SK-N-SH treated with all-trans-retinoic acid at 6 μM for 48 hours (cell line): ENCODE data around the gene CDR2.

Experiments
- ATAC-seq: fragments of 200-7000 bp; cut with Tn5 transposase; 3 replicates; pipeline ENCODE4 v1.9.1; 2020; ENCODE audit warnings: mild to moderate bottlenecking, moderate library complexity
- ARNTL ChIP-seq: fragments of 450-650 bp; formaldehyde crosslinking; IDR thresholded peaks from 2 replicates; pipeline ENCODE4 v1.5.0; 2020; ENCODE audit warnings: low read depth, mild to moderate bottlenecking, moderate library complexity, borderline replicate concordance
- BACH2 ChIP-seq: fragments of 250-450 bp; sonication (Bioruptor Pico); IDR thresholded peaks from 2 replicates; pipeline ENCODE4 v1.9.0; 2021; ENCODE audit warnings: mild to moderate bottlenecking, borderline replicate concordance
- CSDC2 ChIP-seq: fragments of 250-450 bp; sonication (Bioruptor Pico); IDR thresholded peaks from 2 replicates; pipeline ENCODE4 v1.5.0; 2020; ENCODE audit warnings: mild to moderate bottlenecking, moderate library complexity
- ESRRG ChIP-seq: fragments of 250-450 bp; sonication (Bioruptor Pico); IDR thresholded peaks from 2 replicates; pipeline ENCODE4 v1.6.1; 2021; ENCODE audit warnings: mild to moderate bottlenecking
- GLIS3 ChIP-seq: fragments of 250-450 bp; sonication (Bioruptor Pico); IDR thresholded peaks from 2 replicates; pipeline ENCODE4 v1.5.0; 2020; ENCODE audit warnings: mild to moderate bottlenecking, moderate library complexity
- ISL1 ChIP-seq: fragments of 250-450 bp; sonication (Bioruptor Pico); IDR thresholded peaks from 2 replicates; pipeline ENCODE4 v2.1.2; 2022; ENCODE audit warnings: mild to moderate bottlenecking, moderate library complexity
- OSR1 ChIP-seq: fragments of 250-450 bp; sonication (Bioruptor Pico); IDR thresholded peaks from 2 replicates; pipeline ENCODE4 v1.8.0; 2022; ENCODE audit warnings: moderate library complexity, mild to moderate bottlenecking, inconsistent platforms
- PPARA ChIP-seq: fragments of 250-450 bp; sonication (Bioruptor Pico); IDR thresholded peaks from 2 replicates; pipeline ENCODE4 v1.5.0; 2020; ENCODE audit warnings: mild to moderate bottlenecking, borderline replicate concordance
- RARB ChIP-seq: fragments of 250-450 bp; sonication (Bioruptor Pico); IDR thresholded peaks from 2 replicates; pipeline ENCODE4 v1.8.0; 2021; ENCODE audit warnings: mild to moderate bottlenecking, moderate library complexity
- SNAI2 ChIP-seq: fragments of 250-450 bp; sonication (Bioruptor Pico); IDR thresholded peaks from 2 replicates; pipeline ENCODE4 v1.5.0; 2020; ENCODE audit warnings: mild to moderate bottlenecking, moderate library complexity
- TCF4 ChIP-seq: fragments of 250-450 bp; sonication (Bioruptor Pico); IDR thresholded peaks from 2 replicates; pipeline ENCODE4 v1.8.0; 2021; ENCODE audit warnings: mild to moderate bottlenecking, moderate library complexity, borderline replicate concordance
- TOX ChIP-seq: fragments of 250-450 bp; sonication (Bioruptor Pico); IDR thresholded peaks from 2 replicates; pipeline ENCODE4 v1.8.0; 2021; ENCODE audit warnings: mild to moderate bottlenecking, moderate library complexity, borderline replicate concordance
- ZFP30 ChIP-seq: fragments of 450-650 bp; formaldehyde crosslinking; IDR thresholded peaks from 2 replicates; pipeline ENCODE4 v1.5.0; 2022; ENCODE audit warnings: mild to moderate bottlenecking, moderate library complexity
- ZNF565 ChIP-seq: fragments of 450-650 bp; formaldehyde crosslinking; conservative IDR thresholded peaks from 2 replicates; pipeline ENCODE4 v1.5.0; 2020; ENCODE audit warnings: low read depth, mild to moderate bottlenecking, moderate library complexity
- ZNF70 ChIP-seq: fragments of 450-650 bp; formaldehyde crosslinking; IDR thresholded peaks from 2 replicates; pipeline ENCODE4 v1.5.0; 2020; ENCODE audit warnings: mild to moderate bottlenecking, moderate library complexity
- TF ChIP-seq, protein P1 (sequence below): fragments of 250-450 bp; sonication (Bioruptor Pico); IDR thresholded peaks from 2 replicates; pipeline ENCODE4 v1.8.0; 2021; ENCODE audit warnings: low read depth, mild to moderate bottlenecking, moderate library complexity, borderline replicate concordance
- TF ChIP-seq, protein P2 (sequence below): fragments of 250-450 bp; sonication (Bioruptor Pico); IDR thresholded peaks from 2 replicates; pipeline ENCODE4 v1.5.1; 2021; ENCODE audit warnings: mild to moderate bottlenecking, moderate library complexity
- TF ChIP-seq, protein P3 (sequence below): fragments of 250-450 bp; sonication (Bioruptor Pico); IDR thresholded peaks from 2 replicates; pipeline ENCODE4 v1.5.1; 2020; ENCODE audit warnings: low read depth, mild to moderate bottlenecking, moderate library complexity
- TF ChIP-seq, protein P4 (sequence below): fragments of 250-450 bp; sonication (Bioruptor Pico); IDR thresholded peaks from 2 replicates; pipeline ENCODE4 v1.8.0; 2020; ENCODE audit warnings: mild to moderate bottlenecking, moderate library complexity, borderline replicate concordance
- TF ChIP-seq, protein P5 (sequence below): fragments of 250-450 bp; sonication (Bioruptor Pico); IDR thresholded peaks from 2 replicates; pipeline ENCODE4 v1.5.0; 2020; ENCODE audit warnings: mild to moderate bottlenecking, moderate library complexity

CDR2 gene

DNA sequence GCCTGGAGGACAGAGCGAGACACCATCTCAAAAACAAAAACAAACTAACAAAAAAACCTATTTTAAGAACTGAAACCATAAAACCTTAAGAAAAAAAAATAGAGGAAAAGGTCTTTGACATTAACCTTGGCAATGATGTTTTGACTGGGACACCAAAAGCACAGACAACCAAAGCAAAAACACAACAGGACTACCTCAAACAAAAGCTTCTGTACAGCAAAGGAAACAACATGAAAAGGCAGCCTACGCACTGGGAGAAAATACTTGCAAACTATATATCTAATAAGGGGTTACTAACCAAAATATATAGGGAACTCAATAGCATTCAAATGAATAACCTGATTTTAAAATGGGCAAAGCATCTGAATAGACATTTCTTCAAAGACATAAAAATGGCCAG, 32.3 kb downstream of the CDR2 start:
- ATAC-seq = no peak
- TF ChIP-seq TOX = no peak
- no peak for TF ChIP-seq PPARA (CRISPR knock-in tag)
- no peak for TF ChIP-seq CSDC2 (CRISPR knock-in tag)
- no peak for TF ChIP-seq OSR1 (CRISPR knock-in tag)

DNA sequence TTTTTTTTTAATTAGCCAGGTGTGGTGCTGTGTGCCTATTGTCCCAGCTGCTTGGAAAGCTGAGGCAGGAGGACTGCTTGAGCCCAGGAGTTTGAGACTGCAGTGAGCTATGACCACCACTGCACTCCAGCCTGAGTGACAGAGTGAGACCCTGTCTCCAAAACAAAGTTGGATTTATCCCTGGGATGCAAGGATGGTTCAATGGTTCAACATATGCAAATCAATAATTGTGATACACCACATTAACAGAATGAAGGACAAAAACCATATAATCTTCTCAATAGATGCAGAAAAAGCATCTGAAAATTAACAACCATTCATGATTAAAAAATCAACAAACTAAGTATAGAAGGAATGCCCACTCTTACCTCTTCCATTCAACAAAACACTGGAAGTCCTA, 33.5 kb downstream of the CDR2 start:
- ATAC-seq = no peak
- TF ChIP-seq OSR1 (CRISPR knock-in tag) (no peak), ESRRG (CRISPR knock-in tag) (no peak), RARB (no peak), TOX (no peak), ZFP30 (CRISPR knock-in tag) (no peak), GLIS3 (CRISPR knock-in tag) (no peak), ARNTL (CRISPR knock-in tag) (no peak), ZNF565 (CRISPR knock-in tag) (no peak), ISL1 (no peak), PPARA (CRISPR knock-in tag) (no peak), TCF4 (CRISPR knock-in tag) (no peak), BACH2 (CRISPR knock-in tag) (no peak), CSDC2 (CRISPR knock-in tag) (no peak)
- TF ChIP-seq, protein P1, sequence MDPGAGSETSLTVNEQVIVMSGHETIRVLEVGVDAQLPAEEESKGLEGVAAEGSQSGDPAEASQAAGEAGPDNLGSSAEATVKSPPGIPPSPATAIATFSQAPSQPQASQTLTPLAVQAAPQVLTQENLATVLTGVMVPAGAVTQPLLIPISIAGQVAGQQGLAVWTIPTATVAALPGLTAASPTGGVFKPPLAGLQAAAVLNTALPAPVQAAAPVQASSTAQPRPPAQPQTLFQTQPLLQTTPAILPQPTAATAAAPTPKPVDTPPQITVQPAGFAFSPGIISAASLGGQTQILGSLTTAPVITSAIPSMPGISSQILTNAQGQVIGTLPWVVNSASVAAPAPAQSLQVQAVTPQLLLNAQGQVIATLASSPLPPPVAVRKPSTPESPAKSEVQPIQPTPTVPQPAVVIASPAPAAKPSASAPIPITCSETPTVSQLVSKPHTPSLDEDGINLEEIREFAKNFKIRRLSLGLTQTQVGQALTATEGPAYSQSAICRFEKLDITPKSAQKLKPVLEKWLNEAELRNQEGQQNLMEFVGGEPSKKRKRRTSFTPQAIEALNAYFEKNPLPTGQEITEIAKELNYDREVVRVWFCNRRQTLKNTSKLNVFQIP = no peak
- TF ChIP-seq, protein P2, sequence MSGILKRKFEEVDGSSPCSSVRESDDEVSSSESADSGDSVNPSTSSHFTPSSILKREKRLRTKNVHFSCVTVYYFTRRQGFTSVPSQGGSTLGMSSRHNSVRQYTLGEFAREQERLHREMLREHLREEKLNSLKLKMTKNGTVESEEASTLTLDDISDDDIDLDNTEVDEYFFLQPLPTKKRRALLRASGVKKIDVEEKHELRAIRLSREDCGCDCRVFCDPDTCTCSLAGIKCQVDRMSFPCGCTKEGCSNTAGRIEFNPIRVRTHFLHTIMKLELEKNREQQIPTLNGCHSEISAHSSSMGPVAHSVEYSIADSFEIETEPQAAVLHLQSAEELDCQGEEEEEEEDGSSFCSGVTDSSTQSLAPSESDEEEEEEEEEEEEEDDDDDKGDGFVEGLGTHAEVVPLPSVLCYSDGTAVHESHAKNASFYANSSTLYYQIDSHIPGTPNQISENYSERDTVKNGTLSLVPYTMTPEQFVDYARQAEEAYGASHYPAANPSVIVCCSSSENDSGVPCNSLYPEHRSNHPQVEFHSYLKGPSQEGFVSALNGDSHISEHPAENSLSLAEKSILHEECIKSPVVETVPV (CRISPR knock-in tag) = no peak
- TF ChIP-seq, protein P3, sequence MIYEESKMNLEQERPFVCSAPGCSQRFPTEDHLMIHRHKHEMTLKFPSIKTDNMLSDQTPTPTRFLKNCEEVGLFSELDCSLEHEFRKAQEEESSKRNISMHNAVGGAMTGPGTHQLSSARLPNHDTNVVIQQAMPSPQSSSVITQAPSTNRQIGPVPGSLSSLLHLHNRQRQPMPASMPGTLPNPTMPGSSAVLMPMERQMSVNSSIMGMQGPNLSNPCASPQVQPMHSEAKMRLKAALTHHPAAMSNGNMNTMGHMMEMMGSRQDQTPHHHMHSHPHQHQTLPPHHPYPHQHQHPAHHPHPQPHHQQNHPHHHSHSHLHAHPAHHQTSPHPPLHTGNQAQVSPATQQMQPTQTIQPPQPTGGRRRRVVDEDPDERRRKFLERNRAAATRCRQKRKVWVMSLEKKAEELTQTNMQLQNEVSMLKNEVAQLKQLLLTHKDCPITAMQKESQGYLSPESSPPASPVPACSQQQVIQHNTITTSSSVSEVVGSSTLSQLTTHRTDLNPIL (CRISPR knock-in tag) = no peak
- TF ChIP-seq, protein P4, sequence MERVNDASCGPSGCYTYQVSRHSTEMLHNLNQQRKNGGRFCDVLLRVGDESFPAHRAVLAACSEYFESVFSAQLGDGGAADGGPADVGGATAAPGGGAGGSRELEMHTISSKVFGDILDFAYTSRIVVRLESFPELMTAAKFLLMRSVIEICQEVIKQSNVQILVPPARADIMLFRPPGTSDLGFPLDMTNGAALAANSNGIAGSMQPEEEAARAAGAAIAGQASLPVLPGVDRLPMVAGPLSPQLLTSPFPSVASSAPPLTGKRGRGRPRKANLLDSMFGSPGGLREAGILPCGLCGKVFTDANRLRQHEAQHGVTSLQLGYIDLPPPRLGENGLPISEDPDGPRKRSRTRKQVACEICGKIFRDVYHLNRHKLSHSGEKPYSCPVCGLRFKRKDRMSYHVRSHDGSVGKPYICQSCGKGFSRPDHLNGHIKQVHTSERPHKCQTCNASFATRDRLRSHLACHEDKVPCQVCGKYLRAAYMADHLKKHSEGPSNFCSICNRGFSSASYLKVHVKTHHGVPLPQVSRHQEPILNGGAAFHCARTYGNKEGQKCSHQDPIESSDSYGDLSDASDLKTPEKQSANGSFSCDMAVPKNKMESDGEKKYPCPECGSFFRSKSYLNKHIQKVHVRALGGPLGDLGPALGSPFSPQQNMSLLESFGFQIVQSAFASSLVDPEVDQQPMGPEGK = no peak
- TF ChIP-seq, protein P5, sequence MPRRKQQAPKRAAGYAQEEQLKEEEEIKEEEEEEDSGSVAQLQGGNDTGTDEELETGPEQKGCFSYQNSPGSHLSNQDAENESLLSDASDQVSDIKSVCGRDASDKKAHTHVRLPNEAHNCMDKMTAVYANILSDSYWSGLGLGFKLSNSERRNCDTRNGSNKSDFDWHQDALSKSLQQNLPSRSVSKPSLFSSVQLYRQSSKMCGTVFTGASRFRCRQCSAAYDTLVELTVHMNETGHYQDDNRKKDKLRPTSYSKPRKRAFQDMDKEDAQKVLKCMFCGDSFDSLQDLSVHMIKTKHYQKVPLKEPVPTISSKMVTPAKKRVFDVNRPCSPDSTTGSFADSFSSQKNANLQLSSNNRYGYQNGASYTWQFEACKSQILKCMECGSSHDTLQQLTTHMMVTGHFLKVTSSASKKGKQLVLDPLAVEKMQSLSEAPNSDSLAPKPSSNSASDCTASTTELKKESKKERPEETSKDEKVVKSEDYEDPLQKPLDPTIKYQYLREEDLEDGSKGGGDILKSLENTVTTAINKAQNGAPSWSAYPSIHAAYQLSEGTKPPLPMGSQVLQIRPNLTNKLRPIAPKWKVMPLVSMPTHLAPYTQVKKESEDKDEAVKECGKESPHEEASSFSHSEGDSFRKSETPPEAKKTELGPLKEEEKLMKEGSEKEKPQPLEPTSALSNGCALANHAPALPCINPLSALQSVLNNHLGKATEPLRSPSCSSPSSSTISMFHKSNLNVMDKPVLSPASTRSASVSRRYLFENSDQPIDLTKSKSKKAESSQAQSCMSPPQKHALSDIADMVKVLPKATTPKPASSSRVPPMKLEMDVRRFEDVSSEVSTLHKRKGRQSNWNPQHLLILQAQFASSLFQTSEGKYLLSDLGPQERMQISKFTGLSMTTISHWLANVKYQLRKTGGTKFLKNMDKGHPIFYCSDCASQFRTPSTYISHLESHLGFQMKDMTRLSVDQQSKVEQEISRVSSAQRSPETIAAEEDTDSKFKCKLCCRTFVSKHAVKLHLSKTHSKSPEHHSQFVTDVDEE = no peak
- TF ChIP-seq, all 23 proteins: peak for 0

DNA sequence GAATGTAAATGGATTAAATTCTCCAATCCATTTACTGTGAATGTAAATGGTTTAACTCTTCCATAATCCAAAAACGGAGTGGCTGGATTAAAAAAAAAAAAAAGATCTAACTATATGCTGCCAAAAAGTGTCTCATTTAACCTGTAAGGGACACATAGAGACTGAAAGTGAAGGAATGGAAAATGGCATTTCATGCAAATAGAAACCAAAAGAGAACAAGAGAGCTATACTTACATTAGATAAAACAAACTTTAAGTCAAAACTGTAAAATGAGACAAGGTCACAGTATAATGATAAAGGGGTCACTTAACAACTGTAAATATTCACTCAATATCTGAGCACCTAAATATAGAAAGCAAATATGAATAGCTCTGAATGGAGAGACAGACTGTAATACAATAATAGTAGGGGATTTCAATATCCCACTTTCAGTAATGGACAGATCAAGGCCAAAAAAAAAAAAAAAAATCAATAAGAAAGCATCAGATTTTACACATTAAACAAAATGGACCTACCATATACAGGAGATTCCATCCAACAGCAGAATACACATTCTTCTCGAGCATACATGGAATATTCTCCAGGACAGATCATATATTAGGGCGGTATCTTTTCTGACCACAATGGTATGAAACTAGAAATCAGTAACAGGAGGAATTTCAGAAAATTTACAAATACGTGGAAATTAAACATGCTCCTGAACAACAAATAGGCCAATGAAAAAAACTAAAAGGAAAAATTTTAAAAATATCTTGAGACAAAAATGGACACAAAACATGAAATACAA, 36.4 kb downstream of the CDR2 start:
- TF ChIP-seq, protein P3 (CRISPR knock-in tag) = no peak
- no peak for TF ChIP-seq OSR1 (CRISPR knock-in tag)
- TF ChIP-seq, protein P2 (CRISPR knock-in tag) = no peak
- TF ChIP-seq ZNF70 = no peak
- no peak for TF ChIP-seq SNAI2
- TF ChIP-seq, protein P1 = no peak
- TF ChIP-seq ESRRG (CRISPR knock-in tag) = no peak
- TF ChIP-seq, protein P4 = no peak
- no peak for TF ChIP-seq ARNTL (CRISPR knock-in tag)
- no peak for TF ChIP-seq TOX
- no peak for TF ChIP-seq GLIS3 (CRISPR knock-in tag)
- ATAC-seq = no peak
